OCI-LY7 (cell line): Measurements from ENCODE around the gene DVL2. TPM values are rescaled to one million over a fixed set of nuclear protein-coding genes. Genes with fewer than 3 reads are reported as not detected.

Experiments used
- BruUV-seq: library from RNA; stranded (reverse); fragments of 400-500 nt; replicated peaks from 2 replicates; lab custom pipeline; 2021; lab: Mats Ljungman, UMichigan
- CTCF ChIA-PET: fragments of 300-600 bp; sonication (Branson Sonifier 250); formaldehyde crosslinking; loops from one replicate; lab custom pipeline; 2022; ENCODE audit warnings: antibody characterized with exemption; ENCODE audit not compliant: unreplicated experiment; lab: Charles Lee
- POLR2A ChIA-PET: fragments of 300-600 bp; sonication (Branson Sonifier 250); formaldehyde crosslinking; loops from one replicate; lab custom pipeline; 2022; ENCODE audit warnings: antibody characterized with exemption; lab: Charles Lee
- DNase-seq: peaks from one replicate; pipeline ENCODE4 v3.0.0-alpha.2; 2015; ENCODE audit warnings: low spot score
- H2AFZ ChIP-seq: fragments of 200-600 bp; sonication (generic), shearing (Covaris generic); 2 replicates; pipeline ENCODE4 v1.6.1; 2014; ENCODE audit warnings: mild to moderate bottlenecking, antibody characterized with exemption, low read length, moderate library complexity
- H3K27ac ChIP-seq: fragments of 200-600 bp; sonication (generic); 2 replicates; pipeline ENCODE4 v1.5.1; 2014; ENCODE audit warnings: mixed run types, low read depth, mild to moderate bottlenecking, moderate library complexity, low read length, inconsistent platforms; ENCODE audit not compliant: poor library complexity, severe bottlenecking
- H3K36me3 ChIP-seq: fragments of 200-600 bp; sonication (generic); 2 replicates; pipeline ENCODE4 v1.6.1; 2014; ENCODE audit warnings: mild to moderate bottlenecking, antibody characterized with exemption, low read length, moderate library complexity, mixed read lengths; ENCODE audit not compliant: insufficient read depth
- H3K4me1 ChIP-seq: fragments of 200-600 bp; sonication (generic); 2 replicates; pipeline ENCODE4 v1.5.1; 2014; ENCODE audit warnings: mild to moderate bottlenecking, low read length; ENCODE audit not compliant: insufficient read depth, poor library complexity, severe bottlenecking
- H3K4me2 ChIP-seq: fragments of 200-600 bp; sonication (generic); 2 replicates; pipeline ENCODE4 v1.6.1; 2014; ENCODE audit warnings: mild to moderate bottlenecking, low read length
- H3K4me3 ChIP-seq: fragments of 200-600 bp; sonication (generic); 2 replicates; pipeline ENCODE4 v1.5.1; 2014; ENCODE audit warnings: mild to moderate bottlenecking, low read depth, low read length; ENCODE audit not compliant: poor library complexity, severe bottlenecking
- H3K79me2 ChIP-seq: fragments of 200-600 bp; sonication (generic); 2 replicates; pipeline ENCODE4 v1.6.1; 2016; ENCODE audit warnings: low read depth, mild to moderate bottlenecking, low read length, moderate library complexity, mixed read lengths; ENCODE audit not compliant: insufficient read depth
- H3K9me2 ChIP-seq: fragments of 200-600 bp; sonication (generic); 2 replicates; pipeline ENCODE4 v1.6.1; 2016; ENCODE audit warnings: mild to moderate bottlenecking, low read length, mixed read lengths; ENCODE audit not compliant: insufficient read depth
- H3K9me3 ChIP-seq: fragments of 200-600 bp; sonication (generic); 2 replicates; pipeline ENCODE4 v1.6.1; 2014; ENCODE audit warnings: mild to moderate bottlenecking, mixed run types, low read length, mixed read lengths
- H4K20me1 ChIP-seq: fragments of 200-600 bp; sonication (generic); 2 replicates; pipeline ENCODE4 v1.6.1; 2014; ENCODE audit warnings: mild to moderate bottlenecking, antibody characterized with exemption, low read length, moderate library complexity, mixed read lengths; ENCODE audit not compliant: insufficient read depth
- EZH2phosphoT487 ChIP-seq: fragments of 200-600 bp; sonication (generic); IDR thresholded peaks from 2 replicates; pipeline ENCODE4 v1.6.1; 2018; ENCODE audit warnings: low read depth, borderline replicate concordance, mild to moderate bottlenecking, mixed run types, antibody characterized with exemption, low read length, moderate library complexity, mixed read lengths
- intact Hi-C: fragments of 100-400 bp; cut with micrococcal nuclease; formaldehyde crosslinking; loops from one replicate; pipeline ENCODE4 v1.10.0; 2022; ENCODE audit not compliant: unreplicated experiment
- total RNA-seq, 2 experiments: library from RNA; depleted of rRNA in 1 of 2; stranded (reverse); fragments of >200 nt in 1 of 2; shearing (Covaris generic) in 1 of 2; gene quantifications; 2 replicates each; pipeline ENCODE4 v1.2.3, GENCODE V29; 2014 to 2022
- TF ChIP-seq, protein P1 (sequence below): fragments of 200-600 bp; sonication (generic); conservative IDR thresholded peaks from 2 replicates; pipeline ENCODE4 v1.5.1; 2014; ENCODE audit warnings: mild to moderate bottlenecking, antibody characterized with exemption, low read length, moderate library complexity, mixed read lengths

Gene DVL2
- total RNA-seq, 2 experiments from 2014 or later: 98.8 to 99.9 TPM

- H2AFZ ChIP-seq: no peak overlapping the region
- CTCF ChIA-PET: no interaction called here
These were observed 9.1 kb upstream of the DVL2 start for GRCh38 chr17:7243453-7243729.

GRCh38 chr17:7242717-7243452 lies 8.6 kb upstream of the DVL2 start:
- Histone ChIP-seq H3K4me3 (peak overlapping the region; percentile 86), H4K20me1 (no peaks in the 10 kb centered on the region), H3K4me2 (peak overlapping the region; percentile 93), H3K79me2 (peaks cover 33% of the 10 kb centered on the region), H3K9me2 (no peaks in the 10 kb centered on the region), H3K36me3 (peaks cover 63% of the 10 kb centered on the region), H3K27ac (peak overlapping the region; percentile 72), H3K9me3 (no peaks in the 10 kb centered on the region), H3K4me1 (peaks cover 31% of the 10 kb centered on the region), H2AFZ (peak overlapping the region; percentile 42; the same call in 1 of the 2 replicates)
- peak; percentile 93 for DNase-seq
- intact Hi-C loops: loop anchor here (5.0 kb wide), 1 partner anchor 329 kb away; no protein-coding TSS in a partner anchor
- no TSS peak for BruUV-seq
- ChIA-PET POLR2A (interaction anchor here (0.6 to 0.7 kb wide), 4 partner anchors 17 to 1294 kb away, joined by 3 to 7 read pairs (median 4); partner anchors contain the start of genes ACADVL and DLG4), CTCF (no interaction called here)
- TF ChIP-seq, protein P1, sequence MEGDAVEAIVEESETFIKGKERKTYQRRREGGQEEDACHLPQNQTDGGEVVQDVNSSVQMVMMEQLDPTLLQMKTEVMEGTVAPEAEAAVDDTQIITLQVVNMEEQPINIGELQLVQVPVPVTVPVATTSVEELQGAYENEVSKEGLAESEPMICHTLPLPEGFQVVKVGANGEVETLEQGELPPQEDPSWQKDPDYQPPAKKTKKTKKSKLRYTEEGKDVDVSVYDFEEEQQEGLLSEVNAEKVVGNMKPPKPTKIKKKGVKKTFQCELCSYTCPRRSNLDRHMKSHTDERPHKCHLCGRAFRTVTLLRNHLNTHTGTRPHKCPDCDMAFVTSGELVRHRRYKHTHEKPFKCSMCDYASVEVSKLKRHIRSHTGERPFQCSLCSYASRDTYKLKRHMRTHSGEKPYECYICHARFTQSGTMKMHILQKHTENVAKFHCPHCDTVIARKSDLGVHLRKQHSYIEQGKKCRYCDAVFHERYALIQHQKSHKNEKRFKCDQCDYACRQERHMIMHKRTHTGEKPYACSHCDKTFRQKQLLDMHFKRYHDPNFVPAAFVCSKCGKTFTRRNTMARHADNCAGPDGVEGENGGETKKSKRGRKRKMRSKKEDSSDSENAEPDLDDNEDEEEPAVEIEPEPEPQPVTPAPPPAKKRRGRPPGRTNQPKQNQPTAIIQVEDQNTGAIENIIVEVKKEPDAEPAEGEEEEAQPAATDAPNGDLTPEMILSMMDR: no peak
- TF ChIP-seq EZH2phosphoT487: no peak

More at GRCh38 chr17:7243453-7243729, 9.1 kb upstream of the DVL2 start:
- TF ChIP-seq, protein P1: no peak
- no peak for TF ChIP-seq EZH2phosphoT487
- Histone ChIP-seq H3K4me3 (peak overlapping the region; percentile 86), H3K4me2 (peak overlapping the region; percentile 93), H3K79me2 (peaks cover 38% of the 10 kb centered on the region), H3K9me2 (no peaks in the 10 kb centered on the region), H3K27ac (peak overlapping the region; percentile 26), H3K4me1 (peaks cover 31% of the 10 kb centered on the region), H3K9me3 (no peaks in the 10 kb centered on the region), H4K20me1 (no peaks in the 10 kb centered on the region), H3K36me3 (peaks cover 65% of the 10 kb centered on the region)
- BruUV-seq: no TSS peak
- POLR2A ChIA-PET: no interaction called here
- no peak for DNase-seq
- intact Hi-C loops: loop anchor here (5.0 kb wide), 1 partner anchor 329 kb away; no protein-coding TSS in a partner anchor
